Brain microvascular endothelial cell (primary cell): ENCODE results near the gene ALDOA.
A peak's percentile ranks its signal among the peaks of the same experiment; 100 is the strongest.
"Not testable (repeated sequence)": the region's sequence is repeated elsewhere in the genome, so short reads cannot be mapped to it uniquely, and the experiment has no call there.

Experiments
- DNase-seq: peaks from one replicate; pipeline ENCODE4 v3.0.0-alpha.2; 2020
- H3K27ac ChIP-seq: fragments of 250-450 bp; sonication (Bioruptor Pico); 2 replicates; pipeline ENCODE4 v1.5.1; 2020; ENCODE audit warnings: mild to moderate bottlenecking, moderate library complexity
- H3K27me3 ChIP-seq: fragments of 250-450 bp; sonication (Bioruptor Pico); replicated peaks from 2 replicates; pipeline ENCODE4 v1.5.1; 2020; ENCODE audit warnings: mild to moderate bottlenecking
- H3K36me3 ChIP-seq: fragments of 250-450 bp; sonication (Bioruptor Pico); replicated peaks from 2 replicates; pipeline ENCODE4 v1.5.1; 2020; ENCODE audit warnings: mild to moderate bottlenecking
- H3K4me3 ChIP-seq: 2 replicates; pipeline ENCODE4 v1.5.1; 2011; ENCODE audit warnings: low read depth, mild to moderate bottlenecking, control low read depth, low read length, moderate library complexity
- CTCF ChIP-seq: IDR thresholded peaks from 2 replicates; pipeline ENCODE4 v1.5.1; 2011; ENCODE audit warnings: low read depth, mild to moderate bottlenecking, moderate library complexity, low read length, control low read depth, inconsistent platforms; ENCODE audit errors: missing control alignments
- in situ Hi-C: cut with HindIII; loops from 2 replicates; pipeline ENCODE4 v1.10.0; 2017; ENCODE audit warnings: low sequenced_read_pairs, low pct_ligation_motif_present

The ALDOA gene

DNA sequence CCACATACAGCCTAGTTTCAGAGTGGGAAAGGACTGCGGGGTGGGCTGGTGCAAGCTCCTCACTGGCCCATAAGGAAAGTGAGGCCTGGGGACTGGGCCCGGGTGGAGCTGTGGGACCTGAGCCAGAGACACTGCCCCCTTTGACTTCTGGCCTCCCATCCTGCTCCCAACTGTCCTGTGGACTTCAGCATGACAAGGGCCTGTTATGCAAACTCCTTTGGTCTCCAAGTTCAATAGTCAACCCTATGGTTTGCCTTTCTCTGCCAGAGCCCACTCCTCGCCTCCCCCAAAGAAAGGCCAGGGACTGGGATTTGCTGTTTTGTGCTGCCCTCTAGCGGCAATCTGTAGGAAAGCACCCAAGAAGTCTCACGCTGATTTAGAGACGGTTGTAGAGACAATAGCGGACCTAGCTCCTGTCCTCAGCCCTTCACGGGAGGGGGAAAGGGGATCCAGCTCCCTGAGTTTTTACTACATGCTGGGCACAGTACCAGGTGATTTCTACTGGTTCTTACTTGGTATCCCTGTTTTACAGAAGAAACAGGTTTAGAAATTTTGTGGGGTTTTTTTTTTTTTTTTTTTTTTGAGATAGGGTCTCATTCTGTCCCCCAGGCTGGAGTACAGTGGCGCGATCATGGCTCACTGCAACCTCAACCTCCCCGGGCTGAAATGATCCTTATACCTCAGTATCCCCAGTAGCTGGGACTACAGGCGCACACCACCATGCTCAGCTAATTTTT is 33.3 kb upstream of the ALDOA start:
- no peaks in the 10 kb centered on the region for H3K36me3 ChIP-seq
- in situ Hi-C loops = no loop called here
- DNase-seq = peak; percentile 49
- TF ChIP-seq CTCF = peak; percentile 86
- H3K27ac ChIP-seq = no peak overlapping the region
- peaks cover 36% of the 10 kb centered on the region for H3K27me3 ChIP-seq
- no peak overlapping the region for H3K4me3 ChIP-seq

GRCh38 chr16:30033270-30033669 is 32.3 kb upstream of the ALDOA start:
- no peaks in the 10 kb centered on the region for H3K36me3 ChIP-seq
- no peak for TF ChIP-seq CTCF
- no peak overlapping the region for H3K27ac ChIP-seq
- peaks cover 27% of the 10 kb centered on the region for H3K27me3 ChIP-seq
- in situ Hi-C loops = no loop called here
- H3K4me3 ChIP-seq = no peak overlapping the region
- no peak for DNase-seq

GRCh38 chr16:30040221-30040620 is 25.3 kb upstream of the ALDOA start:
- TF ChIP-seq CTCF = no peak
- no peaks in the 10 kb centered on the region for H3K36me3 ChIP-seq
- in situ Hi-C loops = no loop called here
- no peak for DNase-seq
- no peaks in the 10 kb centered on the region for H3K27me3 ChIP-seq
- H3K4me3 ChIP-seq = no peak overlapping the region
- H3K27ac ChIP-seq = no peak overlapping the region

DNA sequence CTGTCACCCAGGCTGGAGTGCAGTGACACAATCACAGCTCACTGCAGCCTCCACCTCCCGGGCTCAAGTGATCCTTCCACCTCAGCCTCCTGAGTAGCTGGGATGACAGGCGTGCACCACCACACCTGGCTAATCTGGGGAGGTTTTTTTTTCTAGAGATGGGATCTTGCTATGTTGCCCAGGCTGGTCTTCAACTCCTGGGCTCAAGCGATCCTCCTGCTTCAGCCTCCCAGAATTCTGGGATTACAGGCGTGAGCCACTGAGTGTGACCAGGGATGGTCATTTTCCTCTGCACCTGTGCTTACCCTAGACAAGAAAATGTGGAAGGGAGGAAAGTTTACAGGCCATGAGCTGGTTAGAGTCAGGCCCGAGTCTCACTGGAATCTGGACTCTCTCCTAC is 24.9 kb upstream of the ALDOA start:
- H3K27me3 ChIP-seq, H3K4me3 ChIP-seq, DNase-seq, in situ Hi-C loops, H3K36me3 ChIP-seq, H3K27ac ChIP-seq: not testable (repeated sequence)

DNA sequence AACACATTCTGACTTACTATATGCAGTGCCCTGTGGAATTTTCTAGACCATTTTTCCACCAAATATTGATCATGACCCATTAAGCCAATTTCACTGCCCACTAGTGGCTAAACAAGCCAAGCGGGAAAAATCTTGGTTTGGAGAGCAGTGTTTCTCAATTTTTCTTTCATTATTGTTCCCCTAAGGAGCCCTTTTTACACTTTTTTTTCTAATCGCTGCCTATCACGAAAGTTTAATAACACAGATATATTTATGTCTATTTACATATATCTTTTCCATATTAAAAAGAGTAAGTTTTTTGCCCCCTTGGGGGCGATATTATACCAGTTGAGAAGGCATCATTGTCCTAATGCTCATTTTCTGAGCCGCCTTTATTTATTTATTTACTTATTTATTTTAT is 23.7 kb upstream of the ALDOA start:
- in situ Hi-C loops = no loop called here
- no peak overlapping the region for H3K4me3 ChIP-seq
- DNase-seq = no peak
- peak; percentile 33 for TF ChIP-seq CTCF
- no peaks in the 10 kb centered on the region for H3K36me3 ChIP-seq
- H3K27me3 ChIP-seq = no peaks in the 10 kb centered on the region
- no peak overlapping the region for H3K27ac ChIP-seq

- Histone ChIP-seq H3K27me3 (no peaks in the 10 kb centered on the region), H3K4me3 (no peak overlapping the region)
- in situ Hi-C loops = no loop called here
Measured at GRCh38 chr16:30046178-30046577, 19.4 kb upstream of the ALDOA start.

More at GRCh38 chr16:30046178-30046577, 19.4 kb upstream of the ALDOA start:
- TF ChIP-seq CTCF = no peak
- Histone ChIP-seq H3K36me3 (no peaks in the 10 kb centered on the region), H3K27ac (no peak overlapping the region)
- no peak for DNase-seq
